HG03457 (cell line): Measurements from ENCODE around the gene RGR.

Experiments used
- ATAC-seq: cut with Tn5 transposase; IDR thresholded peaks from one replicate; pipeline ENCODE4 v1.9.1; 2021; ENCODE audit warnings: moderate number of reproducible peaks; ENCODE audit not compliant: unreplicated experiment

Gene RGR

DNA sequence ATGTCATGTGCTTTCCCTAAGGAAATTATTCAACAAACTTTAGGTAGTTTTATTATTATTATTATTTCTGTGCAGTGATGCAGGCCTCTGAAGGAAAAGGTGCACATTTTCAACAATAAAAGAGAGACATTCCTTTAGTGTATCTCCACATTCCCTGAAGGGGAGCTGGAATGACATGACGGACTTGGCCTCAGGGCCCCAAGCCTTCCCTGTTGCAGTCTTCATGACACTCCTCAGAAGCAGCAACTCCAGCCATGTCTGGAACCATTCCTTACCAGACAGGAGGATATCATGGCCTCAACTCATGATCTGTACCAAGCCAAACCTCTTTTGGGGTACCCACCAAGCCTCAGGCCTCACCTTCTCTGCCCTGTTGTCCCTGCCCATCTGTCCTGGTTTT, 48.3 kb downstream of the RGR start:
- no peak for ATAC-seq

DNA sequence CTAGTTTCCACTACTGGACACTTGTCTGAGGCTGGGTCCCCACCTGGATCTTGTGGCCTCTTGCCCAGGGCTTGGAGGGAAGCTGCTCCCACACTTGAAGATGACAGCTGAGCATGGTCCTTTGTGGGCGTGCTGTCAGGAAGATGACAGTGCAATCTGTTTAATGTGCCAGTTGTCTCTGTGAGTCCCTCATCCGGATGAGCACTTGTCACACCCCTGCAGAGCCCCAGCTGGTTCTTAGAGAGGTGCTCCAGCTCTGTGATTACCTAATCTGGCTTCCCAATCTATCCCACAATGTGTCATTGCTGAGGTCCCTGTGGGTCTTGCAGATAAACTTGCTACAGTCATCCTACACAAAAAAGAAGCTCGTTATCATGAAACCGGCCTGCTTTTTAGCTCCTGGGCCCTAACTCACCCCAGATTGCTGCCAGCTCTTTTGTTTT, 48.7 kb downstream of the RGR start:
- no peak for ATAC-seq

DNA sequence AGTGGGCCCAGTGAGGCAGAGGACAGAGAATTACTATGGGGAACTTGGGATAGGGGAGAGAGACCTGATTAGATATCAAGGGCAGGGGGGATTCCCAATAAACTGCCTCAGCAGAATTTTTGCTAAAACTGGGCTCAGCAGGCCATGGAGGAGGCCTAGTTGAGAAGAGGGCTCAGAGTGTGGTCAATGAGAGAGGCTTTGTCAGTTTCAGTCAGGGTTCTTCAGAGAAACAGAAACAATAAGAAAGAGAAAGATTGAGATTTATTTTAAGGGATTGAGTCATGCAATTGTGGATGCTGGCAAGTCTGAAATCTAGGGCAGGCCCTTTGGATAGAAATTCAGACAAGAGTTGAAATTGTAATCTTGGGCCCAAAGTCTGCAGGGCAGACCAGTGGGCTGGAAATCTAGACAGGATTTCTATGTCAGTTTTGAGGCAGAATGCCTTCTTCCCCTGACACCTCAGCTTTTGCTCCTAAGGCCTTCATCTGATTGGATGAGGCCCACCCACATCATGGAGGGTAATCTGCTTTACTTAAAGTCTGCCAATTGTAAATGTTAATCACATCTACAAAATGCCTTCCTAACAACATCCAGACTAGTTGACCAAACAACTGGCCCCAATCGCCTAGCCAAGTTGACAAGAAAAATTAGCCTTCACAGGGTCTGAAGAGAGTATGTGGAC, 50.1 kb downstream of the RGR start:
- no peak for ATAC-seq

DNA sequence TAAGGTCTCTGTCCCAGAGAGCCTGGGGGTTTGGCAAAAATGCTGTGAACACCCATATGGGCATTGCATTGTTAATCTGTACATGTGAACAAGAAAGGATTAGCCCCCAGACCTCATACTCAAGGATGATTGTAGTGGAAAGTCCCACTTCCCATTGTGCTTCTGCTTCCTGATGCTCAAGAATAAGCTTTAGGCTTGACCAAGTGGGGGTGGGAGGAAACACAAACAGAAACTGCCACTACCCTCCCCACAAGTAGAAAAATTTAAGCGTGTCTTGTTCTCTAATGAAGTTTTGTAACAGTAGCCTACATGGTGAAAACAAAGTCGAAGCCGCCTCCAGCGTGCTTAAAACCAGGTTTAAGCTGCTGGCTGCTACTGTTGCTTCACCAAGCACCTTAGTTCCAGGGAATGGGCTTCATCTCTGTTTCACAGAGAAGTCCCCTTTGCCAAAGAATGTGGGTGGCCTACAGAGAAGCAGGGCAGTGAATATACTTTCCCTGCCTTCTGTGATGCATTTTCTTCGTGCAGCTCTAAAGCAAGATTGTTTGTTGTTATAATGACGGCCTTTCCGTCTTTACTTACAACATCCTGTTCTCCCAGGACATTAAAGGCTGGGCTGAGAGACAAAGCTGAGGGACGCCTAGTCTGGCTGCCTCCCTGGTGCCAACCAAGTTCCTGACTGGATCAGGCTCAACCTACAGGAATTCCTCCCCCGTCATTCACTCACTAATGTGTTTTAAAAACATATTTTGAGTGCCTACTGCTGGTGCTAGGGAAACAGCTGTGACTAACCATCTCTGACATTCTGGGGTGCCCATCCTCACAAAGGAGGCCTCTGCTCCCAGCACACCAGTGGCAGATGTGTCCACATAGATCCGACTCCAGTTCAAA, 51.5 kb downstream of the RGR start:
- no peak for ATAC-seq

DNA sequence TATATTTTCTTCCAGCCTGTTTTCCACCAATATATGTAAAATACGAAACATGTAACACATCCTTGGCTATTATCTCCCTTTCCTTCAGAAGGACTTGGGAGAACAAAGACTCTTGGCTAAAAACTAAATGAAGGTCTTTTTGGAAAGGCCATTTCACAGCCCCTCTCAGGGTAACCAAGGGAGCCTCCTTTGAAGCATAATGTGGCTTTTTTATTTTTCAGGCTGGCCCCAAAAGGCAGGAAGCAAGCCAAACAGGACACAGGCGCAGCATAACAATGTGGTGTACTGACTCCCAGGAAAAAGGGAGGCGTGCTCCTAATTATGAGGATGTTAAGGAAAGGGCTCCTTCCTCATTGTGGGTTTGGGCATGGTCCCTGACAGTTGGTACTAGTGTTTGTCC, 53.2 kb downstream of the RGR start:
- ATAC-seq, result no peak

DNA sequence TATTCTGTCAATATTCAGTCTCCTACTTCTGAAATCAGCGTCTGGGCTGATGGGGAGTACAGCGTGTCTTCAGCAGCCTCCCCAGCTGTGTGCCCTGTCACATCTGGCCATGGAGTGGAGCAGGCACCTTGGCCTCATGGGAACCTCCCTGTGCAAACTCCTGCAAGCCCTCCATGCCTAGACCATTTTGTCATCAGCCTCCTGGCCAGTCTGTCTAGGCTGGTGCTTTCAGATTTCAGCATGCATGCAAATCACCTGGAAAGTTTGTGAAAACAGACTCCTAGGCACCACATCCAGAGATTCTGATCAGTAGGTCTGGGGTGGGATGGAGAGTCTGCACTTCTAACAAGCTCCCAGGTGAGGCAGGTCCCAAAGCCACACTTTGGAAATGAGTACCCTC, 57.4 kb downstream of the RGR start:
- ATAC-seq, result no peak

DNA sequence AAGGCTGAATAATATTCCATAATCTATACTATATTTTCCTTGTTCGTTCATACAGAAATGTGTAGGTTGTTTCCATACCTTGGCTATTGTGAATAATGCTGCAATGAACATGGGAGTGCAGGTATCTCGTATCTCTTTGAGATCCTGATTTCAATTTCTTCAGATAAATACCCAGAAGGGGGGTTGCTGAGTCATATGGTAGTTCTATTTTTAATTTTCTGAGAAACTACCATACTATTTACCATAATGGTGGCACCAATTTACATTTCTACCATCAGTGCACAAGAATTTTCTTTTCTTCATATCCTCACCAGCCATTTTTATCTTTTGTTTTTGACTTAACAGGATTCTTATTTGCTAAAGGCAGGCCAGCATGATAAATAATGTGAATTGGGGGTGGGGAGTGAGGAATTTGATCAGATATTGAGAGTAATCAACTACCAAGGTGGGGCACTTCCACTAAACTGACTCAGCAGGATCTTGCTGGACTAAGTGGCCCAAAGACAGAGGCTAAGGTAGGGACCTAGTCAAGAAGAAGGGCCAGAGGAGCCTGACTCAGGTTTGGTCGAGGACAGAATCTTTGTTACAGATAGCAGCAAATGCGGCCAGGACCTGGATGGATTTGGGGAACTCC, 62.0 kb downstream of the RGR start:
- ATAC-seq, result no peak

DNA sequence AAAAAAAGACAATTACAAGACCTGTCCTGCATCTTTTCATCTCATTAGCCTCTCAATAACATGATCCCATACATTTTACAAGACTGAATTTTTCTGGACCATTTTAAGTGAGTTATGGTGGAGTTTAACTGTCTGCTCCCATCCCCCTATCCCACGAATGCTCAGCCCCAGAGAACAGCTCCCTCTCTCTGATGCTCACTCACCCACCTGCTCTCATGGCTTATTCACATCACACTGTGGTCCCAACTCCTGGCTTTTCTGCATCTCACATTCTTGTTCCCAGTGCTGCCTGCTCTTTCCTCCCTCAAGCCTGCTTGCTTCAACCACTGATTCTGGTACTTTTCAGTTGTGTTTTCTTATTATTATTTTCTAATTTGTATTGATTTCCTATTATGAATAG, 63.2 kb downstream of the RGR start:
- ATAC-seq, result no peak

DNA sequence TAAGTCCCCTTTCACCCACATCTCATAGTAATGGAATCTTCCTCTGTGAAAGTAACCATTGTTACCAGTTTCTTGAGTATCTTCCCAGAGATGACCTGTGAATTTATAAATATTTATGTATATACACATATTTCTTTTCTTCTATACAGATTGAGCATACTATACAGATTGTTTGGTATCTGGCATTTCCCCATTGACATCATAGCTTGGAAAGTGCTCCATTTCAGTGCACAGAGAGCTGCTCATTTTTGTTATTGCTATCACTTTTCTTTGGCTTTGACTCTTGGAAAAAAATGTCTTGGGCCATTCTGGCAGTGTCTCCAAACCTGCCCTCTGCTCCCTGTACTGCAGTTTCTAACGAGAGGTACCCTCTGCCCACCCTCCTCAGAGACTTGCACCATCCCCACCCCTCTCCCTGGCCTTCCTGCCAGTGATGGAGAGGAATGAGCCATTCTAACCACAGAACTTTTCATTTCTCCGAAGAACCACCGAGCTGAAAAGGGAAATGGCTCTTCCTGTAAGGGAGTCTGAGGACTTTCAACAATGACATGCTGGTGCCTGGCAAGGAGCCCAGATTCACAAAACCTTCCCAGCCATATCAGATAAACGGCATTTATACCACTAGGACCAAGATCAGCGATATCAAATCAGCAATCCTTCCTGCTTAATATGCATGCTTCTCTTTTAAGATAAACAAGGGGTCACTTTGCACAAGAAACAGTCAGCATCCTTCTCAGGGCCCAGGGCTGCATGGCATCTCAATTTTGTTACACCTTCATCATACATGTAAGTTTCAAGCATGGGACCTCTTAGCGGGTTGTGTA, 63.8 kb downstream of the RGR start:
- peak; percentile 45 for ATAC-seq
